ENCODE data around the gene DNAJB6.

DNA sequence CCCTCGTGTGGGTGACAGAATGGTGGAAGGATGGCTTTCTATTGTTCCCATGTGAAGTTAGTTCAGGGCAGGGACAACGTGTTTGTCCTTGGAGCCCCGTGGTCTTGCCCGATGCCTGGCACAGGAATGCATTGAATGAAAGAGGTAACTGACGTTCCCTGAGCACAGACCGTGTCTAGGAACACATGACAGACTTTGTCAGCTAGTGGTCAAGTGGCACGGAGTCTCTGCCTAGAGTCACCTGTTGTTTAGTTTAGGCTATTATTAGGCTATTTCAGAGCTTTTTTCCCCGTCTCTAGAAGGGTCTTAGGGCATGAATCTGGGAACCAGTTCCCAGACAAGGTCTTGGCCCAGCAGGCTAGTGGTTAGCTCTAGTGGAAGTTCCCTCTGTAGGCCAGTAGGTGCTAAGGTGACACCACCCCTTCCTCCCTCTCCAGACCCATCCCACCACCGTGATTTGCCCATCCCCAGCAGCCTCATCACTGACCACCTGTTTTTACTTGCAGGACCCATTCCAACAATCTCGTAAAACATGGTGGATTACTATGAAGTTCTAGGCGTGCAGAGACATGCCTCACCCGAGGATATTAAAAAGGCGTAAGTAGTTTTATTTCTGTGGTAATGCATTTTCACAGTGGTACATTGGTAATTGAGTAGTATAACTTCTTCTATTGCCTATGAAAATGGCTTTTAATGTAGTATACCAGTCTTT, 21.4 kb downstream of the DNAJB6 start:
- TF ChIP-seq, protein P1, sequence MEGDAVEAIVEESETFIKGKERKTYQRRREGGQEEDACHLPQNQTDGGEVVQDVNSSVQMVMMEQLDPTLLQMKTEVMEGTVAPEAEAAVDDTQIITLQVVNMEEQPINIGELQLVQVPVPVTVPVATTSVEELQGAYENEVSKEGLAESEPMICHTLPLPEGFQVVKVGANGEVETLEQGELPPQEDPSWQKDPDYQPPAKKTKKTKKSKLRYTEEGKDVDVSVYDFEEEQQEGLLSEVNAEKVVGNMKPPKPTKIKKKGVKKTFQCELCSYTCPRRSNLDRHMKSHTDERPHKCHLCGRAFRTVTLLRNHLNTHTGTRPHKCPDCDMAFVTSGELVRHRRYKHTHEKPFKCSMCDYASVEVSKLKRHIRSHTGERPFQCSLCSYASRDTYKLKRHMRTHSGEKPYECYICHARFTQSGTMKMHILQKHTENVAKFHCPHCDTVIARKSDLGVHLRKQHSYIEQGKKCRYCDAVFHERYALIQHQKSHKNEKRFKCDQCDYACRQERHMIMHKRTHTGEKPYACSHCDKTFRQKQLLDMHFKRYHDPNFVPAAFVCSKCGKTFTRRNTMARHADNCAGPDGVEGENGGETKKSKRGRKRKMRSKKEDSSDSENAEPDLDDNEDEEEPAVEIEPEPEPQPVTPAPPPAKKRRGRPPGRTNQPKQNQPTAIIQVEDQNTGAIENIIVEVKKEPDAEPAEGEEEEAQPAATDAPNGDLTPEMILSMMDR (IDR thresholded peaks at IDR 0.05) = no peak
- TF ChIP-seq POLR2A (IDR thresholded peaks at IDR 0.05) = no peak
- no peak for TF ChIP-seq EP300 (IDR thresholded peaks at IDR 0.05)
- TF ChIP-seq POLR2AphosphoS5 (IDR thresholded peaks at IDR 0.05) = no peak
